NCI-H1694 treated with DMSO at 0.1 percent for 48 hours (cell line): ENCODE measurements around the gene SH2B2.

Experiments
- DNase-seq: peaks from one replicate; lab custom pipeline; 2025; lab: John Stamatoyannopoulos, UW

Gene SH2B2

DNA sequence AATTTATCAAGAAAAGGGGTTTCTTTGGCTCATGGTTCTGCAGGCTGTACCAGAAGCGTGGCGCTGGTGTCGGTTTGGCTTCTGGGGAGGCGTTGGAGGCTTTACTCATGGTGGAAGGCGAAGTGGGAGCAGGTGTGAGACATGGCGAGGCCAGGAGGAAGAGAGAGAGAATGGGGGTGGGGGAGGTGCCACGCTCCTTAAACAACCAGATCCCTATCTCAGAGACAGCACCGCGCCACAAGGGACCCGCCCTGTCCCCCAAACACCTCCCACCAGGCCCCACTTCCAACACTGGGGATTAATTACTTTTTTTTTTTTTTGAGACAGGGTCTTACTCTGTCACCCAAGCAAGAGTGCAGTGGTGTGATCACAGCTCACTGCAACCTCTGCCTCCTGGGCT is 18.0 kb upstream of the SH2B2 start:
- DNase-seq: no peak

DNA sequence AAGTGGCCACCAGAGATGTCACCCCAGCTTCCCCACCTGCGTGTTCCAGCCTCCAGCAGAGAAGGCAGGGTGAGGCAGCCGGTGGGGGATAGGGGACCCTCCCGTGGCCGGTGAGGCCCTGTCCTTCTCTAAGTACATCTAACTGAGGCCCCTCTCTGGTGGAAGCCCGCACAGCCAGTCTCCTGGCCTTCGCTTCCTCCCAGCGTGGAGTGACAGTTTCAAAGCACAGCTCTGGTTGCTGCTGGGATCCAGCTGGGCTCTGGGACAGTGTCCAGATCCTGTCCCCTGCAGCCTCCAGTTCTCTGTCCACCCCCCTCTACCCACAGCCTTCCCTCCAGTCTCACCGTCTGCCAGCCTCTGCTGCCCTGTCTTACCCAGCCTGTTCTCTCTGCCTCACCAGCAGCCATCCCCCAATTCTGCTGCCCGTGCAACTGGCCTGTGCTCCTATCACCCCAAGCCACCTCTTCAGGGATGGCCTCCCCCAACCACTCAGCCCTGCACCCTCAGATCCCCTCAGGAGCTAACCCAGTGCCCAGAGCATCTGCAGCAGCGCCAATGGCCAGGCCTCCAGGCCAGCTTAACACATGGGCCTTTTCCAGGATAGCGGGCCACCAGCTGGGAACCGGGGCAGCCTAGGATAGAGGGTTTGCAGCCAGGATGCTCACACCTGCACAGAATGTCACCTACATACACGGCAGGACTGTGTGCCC is 16.3 kb upstream of the SH2B2 start:
- DNase-seq: no peak

DNA sequence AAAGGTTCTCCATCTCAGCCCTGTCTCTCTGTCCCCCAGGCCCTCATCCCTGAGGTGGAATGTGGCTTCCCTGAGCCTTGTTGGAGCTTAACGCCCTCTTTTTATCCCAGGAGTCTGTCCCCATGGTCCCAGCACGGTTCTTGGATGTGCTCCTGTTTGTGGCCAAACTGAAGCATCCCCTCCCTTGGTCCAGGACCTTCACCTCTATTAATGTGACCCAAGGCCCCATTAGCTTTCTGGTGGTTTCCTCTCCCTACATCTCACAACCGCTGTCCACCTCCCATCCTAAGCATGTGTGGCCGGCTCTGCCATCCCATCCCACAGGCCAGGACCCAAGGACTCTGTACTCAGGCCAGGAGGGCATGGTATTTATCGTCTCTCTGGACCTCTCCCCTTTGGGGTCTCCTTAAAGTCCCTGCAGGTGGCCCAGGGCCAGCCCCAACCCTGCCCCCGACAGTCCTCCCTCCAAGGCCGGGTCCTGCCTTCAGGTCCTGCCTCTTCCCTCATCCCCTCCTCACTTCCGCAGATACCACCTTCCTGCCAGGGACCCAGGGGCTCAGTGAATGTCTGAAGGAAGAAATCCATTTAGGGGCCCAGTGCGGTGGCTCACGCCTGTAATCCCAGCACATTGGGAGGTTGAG is 15.4 kb upstream of the SH2B2 start:
- DNase-seq: no peak

- DNase-seq: peak; percentile 18
These were observed 14.4 kb upstream of the SH2B2 start for GRCh38 chr7:102272075-102272916.

DNA sequence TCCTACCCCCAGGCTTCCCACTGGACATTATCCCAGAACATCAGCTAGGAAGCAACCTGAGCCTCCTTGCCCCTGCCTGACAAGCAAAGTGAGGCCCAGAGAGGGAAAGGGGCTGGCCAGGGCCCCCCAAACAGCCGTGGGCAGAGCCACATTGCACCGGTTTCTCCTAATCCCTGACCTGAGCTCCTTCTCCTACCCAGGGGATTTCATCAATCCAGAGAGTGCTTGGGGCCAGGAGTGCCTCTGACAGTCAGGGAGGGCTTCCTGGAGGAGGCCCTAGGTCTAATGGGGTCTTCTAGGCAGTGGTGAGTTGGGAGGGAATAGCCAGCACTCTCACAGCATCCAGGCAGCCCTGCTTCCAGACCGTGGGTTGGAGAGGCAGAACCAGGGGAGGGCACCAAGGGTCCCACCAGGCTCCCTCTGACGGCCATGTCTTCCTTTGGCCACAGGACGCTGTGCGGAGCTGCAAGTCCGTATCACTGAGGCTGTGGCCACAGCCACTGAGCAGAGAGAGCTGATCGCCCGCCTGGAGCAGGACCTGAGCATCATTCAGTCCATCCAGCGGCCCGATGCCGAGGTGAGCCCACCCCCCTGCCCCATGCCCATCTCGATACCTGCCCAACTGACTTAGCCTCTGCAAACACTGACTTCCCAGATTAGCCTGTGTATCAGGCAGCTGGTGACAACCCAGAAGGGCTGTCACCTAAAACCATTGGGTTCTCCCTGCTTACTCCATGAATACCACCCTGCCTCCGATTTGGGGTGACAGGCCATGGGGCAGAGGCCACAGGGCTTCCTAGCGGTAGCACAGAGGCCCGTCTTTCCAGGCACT is 13.5 kb upstream of the SH2B2 start:
- DNase-seq: no peak

DNA sequence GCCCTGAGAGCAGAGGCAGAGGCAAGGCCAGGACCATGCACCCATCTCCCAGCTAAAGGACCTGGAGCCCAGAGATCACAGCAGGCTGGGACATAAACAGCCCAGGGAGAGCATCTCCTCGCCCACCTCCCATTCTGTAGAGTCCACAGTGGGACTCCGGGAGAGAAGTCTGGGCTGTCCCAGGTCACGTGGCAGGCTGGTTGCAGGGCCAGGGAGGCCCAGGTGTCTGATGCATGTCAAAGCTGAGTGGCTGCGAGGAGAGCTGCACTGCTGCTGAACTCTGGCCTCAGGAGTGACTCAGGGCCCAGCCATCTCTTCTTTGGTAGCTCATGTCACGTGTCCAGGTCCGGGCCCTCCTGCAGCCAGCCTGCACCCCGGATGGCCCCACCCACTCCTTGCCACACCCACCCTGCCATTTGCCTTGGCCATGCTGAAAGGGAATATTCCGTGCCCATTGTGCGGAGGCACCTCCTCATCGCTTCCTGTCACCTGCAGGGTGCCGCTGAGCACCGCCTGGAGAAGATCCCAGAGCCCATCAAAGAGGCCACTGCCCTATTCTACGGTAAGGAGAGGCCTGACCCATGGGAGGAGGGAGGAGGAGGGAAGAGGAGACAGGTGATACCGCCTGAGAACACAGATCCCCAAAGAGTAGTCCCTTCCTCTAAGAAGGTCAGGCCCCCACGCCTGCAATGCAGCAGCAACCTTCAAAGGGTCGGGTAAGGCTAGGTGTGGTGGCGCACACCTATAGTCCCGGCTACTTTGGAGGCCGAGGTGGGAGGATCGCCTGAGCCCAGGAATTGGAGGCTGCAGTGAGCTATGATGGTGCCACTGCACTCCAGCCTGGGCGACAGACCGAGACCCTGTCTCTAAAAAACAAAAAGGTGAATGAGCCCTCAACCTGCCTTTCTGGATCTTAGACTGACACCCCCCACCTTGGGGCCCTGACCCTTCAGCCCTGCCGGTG is 12.6 kb upstream of the SH2B2 start:
- DNase-seq: no peak

DNA sequence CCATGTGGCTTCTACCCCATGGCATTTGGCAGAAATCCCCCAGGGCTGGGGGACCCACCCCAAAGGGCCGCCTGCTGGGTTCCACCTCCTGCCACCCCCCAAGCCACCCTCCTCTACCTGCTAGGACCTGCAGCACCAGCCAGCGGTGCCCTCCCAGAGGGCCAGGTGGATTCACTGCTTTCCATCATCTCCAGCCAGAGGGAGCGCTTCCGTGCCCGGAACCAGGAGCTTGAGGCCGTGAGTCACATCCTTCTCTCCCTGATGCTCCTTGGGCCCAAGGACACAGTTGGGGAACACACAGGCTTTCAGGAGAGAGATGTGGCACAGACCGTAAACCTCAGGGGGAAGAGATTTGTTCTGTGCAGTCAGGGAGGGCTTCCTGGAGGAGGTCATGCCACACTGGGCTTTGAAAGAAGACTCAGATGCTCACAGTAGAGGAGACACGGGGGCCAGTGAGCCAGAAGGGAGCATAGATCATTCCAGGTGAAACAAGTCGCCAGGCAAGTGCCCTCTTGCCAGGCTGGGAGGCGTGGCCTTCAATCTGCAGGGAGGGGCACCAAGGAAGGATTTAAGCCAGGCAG is 11.5 kb upstream of the SH2B2 start:
- DNase-seq: no peak

GRCh38 chr7:102277901-102278300 is 8.8 kb upstream of the SH2B2 start:
- no peak for DNase-seq

- peak; percentile 40 for DNase-seq
These were observed 6.9 kb upstream of the SH2B2 start for GRCh38 chr7:102279537-102280400.

DNA sequence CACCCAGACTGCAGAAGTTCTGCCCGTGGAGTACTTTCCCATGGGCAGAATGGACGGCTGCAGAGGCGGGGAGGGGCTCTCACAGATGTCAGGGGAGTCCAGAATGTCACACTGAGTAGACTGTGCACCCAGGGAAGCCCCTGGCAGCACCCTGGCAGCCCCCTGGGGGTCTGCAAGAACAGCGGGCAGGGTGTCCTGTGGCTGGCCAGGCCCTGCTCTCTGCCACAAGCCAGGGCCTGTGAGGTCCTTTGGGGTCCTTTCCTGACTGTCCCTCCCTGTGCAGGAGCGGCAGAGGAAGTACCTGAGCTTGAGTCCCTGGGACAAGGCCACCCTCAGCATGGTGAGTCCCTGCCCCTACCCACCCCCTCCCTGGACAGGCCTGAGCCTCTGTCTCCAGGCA is 6.1 kb upstream of the SH2B2 start:
- DNase-seq: no peak

DNA sequence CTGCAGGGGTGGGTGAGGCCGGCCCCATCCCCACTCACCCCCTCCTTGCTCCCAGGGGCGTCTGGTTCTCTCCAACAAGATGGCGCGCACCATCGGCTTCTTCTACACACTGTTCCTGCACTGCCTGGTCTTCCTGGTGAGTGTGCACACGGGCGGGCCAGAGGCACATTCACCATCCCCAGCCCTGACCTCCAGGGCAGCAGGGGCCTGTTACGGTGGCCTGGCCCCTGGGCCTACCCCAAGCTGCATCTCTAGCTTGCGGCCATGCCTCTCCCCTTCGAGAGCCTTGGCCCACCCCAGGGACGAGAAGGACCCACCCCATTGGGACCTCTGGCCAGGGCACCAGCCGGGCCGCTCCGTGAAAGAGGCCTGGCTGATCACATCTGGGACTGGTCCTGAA is 4.9 kb upstream of the SH2B2 start:
- no peak for DNase-seq

DNA sequence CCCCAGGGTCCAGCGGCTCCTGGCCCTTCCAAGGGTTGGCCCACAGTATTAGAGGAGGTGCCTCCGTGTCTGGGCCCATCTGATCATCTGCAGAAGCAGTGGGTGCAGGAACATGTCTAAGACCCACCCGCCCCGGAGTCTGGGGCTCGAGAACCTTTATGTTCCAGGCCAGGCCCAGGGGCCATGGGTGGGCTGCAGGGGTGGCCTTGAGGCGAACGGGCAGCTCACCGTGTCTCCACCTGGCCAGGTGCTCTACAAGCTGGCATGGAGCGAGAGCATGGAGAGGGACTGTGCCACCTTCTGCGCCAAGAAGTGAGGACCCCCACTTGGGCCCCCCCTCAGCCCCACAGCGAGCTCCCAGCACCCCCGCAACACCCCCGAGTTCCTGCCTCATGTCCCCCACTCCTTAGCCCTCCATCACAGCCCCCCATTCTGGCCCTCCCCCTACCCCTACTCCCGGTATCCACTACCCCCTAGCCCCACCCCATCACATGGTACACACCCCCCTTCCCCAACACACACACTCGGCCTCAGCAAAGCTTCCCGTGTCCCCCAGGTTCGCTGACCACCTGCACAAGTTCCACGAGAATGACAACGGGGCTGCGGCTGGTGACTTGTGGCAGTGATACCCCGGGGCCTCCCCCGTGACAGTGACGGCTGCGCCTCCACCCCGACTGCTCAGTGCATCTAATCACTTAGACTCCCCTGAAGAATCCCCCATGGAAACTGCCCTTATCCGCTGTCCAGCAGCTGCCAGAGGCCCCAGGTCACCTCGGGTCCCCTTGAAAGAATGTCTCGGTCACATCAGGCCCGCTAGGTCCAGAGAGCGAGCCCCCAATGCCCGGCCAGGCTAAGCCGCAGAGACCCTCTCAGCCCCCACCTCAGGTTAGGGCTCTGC is 4.0 kb upstream of the SH2B2 start:
- no peak for DNase-seq

- DNase-seq: no peak
These were observed 3.0 kb upstream of the SH2B2 start for GRCh38 chr7:102283477-102284189.

DNA sequence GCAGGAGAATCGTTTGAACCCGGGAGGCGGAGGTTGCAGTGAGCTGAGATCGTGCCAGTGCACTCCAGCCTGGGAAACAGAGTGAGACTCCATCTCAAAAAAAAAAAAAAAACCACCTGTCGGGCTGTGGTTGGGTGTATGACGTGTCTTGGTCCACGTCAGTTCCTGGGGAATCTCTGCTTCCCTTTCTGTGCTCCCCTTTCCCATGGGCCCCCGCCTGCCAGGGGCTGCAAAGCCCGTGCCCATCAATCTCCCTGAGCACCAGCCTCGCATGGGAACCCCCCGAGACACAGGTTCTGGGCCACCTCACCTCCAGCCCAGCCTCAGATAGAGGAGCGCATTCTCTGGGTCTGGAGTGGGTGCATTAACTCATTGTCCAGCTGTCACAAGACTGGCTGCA is 2.3 kb upstream of the SH2B2 start:
- no peak for DNase-seq

- DNase-seq: no peak
These were observed 1.7 kb upstream of the SH2B2 start for GRCh38 chr7:102284891-102285539.

GRCh38 chr7:102285540-102286236 is 980 bp upstream of the SH2B2 start:
- no peak for DNase-seq
